AG10803 (cell line): ENCODE data around the gene PACSIN1.

Experiments
- DNase-seq: peaks from one replicate; pipeline ENCODE4 v3.0.0; 2010; ENCODE audit warnings: low read depth
- H3K4me3 ChIP-seq: 2 replicates; pipeline ENCODE4 v1.5.1; 2011; ENCODE audit warnings: mild to moderate bottlenecking, low read length, control low read depth
- CTCF ChIP-seq: conservative IDR thresholded peaks from 2 replicates; pipeline ENCODE4 v1.5.1; 2011; ENCODE audit warnings: mild to moderate bottlenecking, low read length, control low read depth, inconsistent platforms

Gene PACSIN1

DNA sequence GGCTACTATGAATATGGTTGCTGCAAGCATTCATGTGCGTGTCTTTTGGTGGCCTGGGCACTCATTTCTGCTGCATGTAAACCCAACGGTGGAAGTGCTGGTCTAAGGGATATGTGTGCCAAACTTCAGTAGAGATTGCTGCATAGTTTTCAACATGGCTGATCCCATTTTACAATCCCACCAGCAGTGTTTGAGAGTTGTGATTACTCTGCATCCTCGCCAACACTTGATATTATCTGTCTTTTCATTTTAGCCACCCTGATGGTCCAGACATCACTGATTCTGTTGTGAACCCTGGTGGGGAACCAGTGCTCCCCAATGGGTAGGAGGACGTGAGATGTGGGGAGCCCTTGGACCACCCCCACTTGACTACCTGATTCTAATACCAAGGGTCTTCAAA lies 27.5 kb downstream of the PACSIN1 start:
- no peak overlapping the region for H3K4me3 ChIP-seq
- no peak for DNase-seq
- TF ChIP-seq CTCF, result no peak

DNA sequence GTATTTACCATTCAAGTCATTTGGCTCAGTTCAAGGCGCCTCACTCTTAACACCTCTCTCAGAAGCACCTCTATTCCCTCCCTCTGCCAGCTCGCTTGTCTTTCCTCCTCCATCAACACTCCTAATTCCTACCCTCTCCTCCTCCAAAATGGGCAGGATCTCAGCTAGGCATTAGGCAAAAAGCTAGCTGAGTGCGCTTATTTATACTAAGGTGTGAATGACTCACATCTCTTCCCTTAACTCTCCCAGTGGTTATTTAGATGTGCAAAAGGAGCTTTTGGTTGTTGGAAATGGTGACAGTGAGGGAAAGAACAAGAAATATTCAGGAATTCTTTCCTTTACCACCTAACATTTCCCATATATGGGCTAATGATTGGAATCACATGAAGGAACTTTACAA lies 29.1 kb downstream of the PACSIN1 start:
- TF ChIP-seq CTCF, result no peak
- DNase-seq, result no peak
- H3K4me3 ChIP-seq, result no peak overlapping the region

DNA sequence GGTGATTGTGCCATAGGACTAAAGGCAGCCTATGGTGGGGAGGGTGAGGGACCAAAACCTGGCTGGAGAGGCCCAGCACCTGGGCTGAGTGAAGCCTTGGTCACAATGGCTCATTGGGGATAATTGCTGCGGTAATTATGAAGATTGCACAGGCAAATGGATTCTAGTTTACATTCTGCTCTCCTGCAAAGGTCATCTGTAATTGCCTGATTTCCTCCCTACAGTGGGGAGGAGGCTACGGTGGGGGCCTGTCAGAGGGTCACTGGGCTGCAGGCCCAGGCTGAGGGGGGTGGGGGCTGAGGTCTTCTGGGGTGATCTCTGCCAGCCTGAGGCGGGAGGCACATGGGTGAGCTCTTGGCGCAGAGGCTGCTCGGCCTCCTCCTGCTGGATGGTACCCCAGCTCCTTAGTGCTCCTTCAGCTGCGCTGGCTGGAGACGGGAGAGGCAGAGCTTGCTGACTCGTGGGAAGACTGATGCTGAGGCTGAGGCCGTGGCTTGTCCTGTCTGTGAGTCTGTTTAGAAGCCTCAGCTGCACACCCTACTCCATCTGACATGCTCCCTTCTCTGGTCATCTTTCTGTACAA lies 30.3 kb downstream of the PACSIN1 start:
- H3K4me3 ChIP-seq, result no peak overlapping the region
- no peak for DNase-seq
- TF ChIP-seq CTCF, result no peak

DNA sequence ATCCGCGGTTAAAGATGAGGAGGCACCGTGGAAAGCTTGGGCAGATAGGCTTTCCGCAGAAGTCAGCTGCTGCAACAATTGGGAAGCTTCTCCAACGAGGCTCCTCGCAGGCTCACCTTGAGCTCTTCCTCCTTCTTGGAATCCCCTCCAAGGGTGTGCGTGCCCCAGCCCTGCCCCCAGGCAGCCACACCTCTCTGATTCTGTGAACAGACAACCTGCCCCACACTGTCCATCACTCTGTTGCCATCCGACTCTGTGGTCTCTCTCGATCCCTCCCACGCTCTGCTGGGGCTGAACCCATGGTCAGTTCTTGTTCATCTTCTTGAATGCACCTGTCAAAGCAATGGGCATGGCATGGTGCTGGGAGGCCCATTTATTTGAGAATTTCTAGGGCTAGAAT lies 31.5 kb downstream of the PACSIN1 start:
- no peak overlapping the region for H3K4me3 ChIP-seq
- no peak for TF ChIP-seq CTCF
- no peak for DNase-seq

- TF ChIP-seq CTCF, result no peak
- no peak overlapping the region for H3K4me3 ChIP-seq
- DNase-seq, result no peak
Observed at GRCh38 chr6:34506718-34507117, 40.8 kb downstream of the PACSIN1 start.

GRCh38 chr6:34508425-34508824 lies 42.5 kb downstream of the PACSIN1 start:
- H3K4me3 ChIP-seq, result no peak overlapping the region
- no peak for DNase-seq
- no peak for TF ChIP-seq CTCF

GRCh38 chr6:34509782-34510181 lies 43.9 kb downstream of the PACSIN1 start:
- no peak overlapping the region for H3K4me3 ChIP-seq
- no peak for DNase-seq
- TF ChIP-seq CTCF, result no peak
